NCI-H1694 treated with DMSO at 0.1 percent for 48 hours (cell line): ENCODE data around the gene CSDE1.
A peak's percentile ranks its signal among the peaks of the same experiment; 100 is the strongest.

Experiments used
- DNase-seq: peaks from one replicate; lab custom pipeline; 2025; lab: John Stamatoyannopoulos, UW

Gene CSDE1

GRCh38 chr1:114701931-114702330, 55.9 kb downstream of the CSDE1 start:
- DNase-seq = no peak

- no peak for DNase-seq
These were observed 57.7 kb downstream of the CSDE1 start for GRCh38 chr1:114700036-114700600.

- no peak for DNase-seq
These were observed 61.0 kb downstream of the CSDE1 start for GRCh38 chr1:114696810-114697209.

GRCh38 chr1:114695430-114696058, 62.2 kb downstream of the CSDE1 start, which contains the start of gene AMPD1:
Gene AMPD1, minus strand, starts transcription at chr1:114695546. Its CDS starts 75 bp downstream, at chr1:114695471.
- DNase-seq = no peak

GRCh38 chr1:114694540-114695310, 63.1 kb downstream of the CSDE1 start:
- DNase-seq = no peak

- no peak for DNase-seq
These were observed 64.8 kb downstream of the CSDE1 start for GRCh38 chr1:114692947-114693346.

- DNase-seq = no peak
These were observed 66.7 kb downstream of the CSDE1 start for GRCh38 chr1:114691061-114691460.

GRCh38 chr1:114690148-114690547, 67.6 kb downstream of the CSDE1 start:
- DNase-seq = no peak

- no peak for DNase-seq
These were observed 69.3 kb downstream of the CSDE1 start for GRCh38 chr1:114688526-114688925.

- no peak for DNase-seq
These were observed 71.9 kb downstream of the CSDE1 start for GRCh38 chr1:114685851-114686250.

- no peak for DNase-seq
These were observed 80.1 kb downstream of the CSDE1 start for GRCh38 chr1:114677691-114678090.

- DNase-seq = no peak
These were observed 81.7 kb downstream of the CSDE1 start for GRCh38 chr1:114676115-114676514.

GRCh38 chr1:114671939-114672275, 85.9 kb downstream of the CSDE1 start:
- no peak for DNase-seq

GRCh38 chr1:114671011-114671938, 86.5 kb downstream of the CSDE1 start:
- peak; percentile 78 for DNase-seq

GRCh38 chr1:114670083-114671010, 87.4 kb downstream of the CSDE1 start:
- peak; percentile 63 for DNase-seq

GRCh38 chr1:114669562-114670082, 88.2 kb downstream of the CSDE1 start, which contains the start of gene DENND2C:
Gene DENND2C, minus strand, starts transcription at chr1:114670049. Its CDS starts 44,065 bp downstream, at chr1:114625984.
- peak; percentile 46 for DNase-seq

- no peak for DNase-seq
These were observed 88.8 kb downstream of the CSDE1 start for GRCh38 chr1:114668784-114669561.

- DNase-seq = no peak
These were observed 89.4 kb downstream of the CSDE1 start for GRCh38 chr1:114668373-114668772.

- no peak for DNase-seq
These were observed 90.8 kb downstream of the CSDE1 start for GRCh38 chr1:114666954-114667353.
